ENCODE results near the gene TMTC1.

Gene TMTC1

GRCh38 chr12:29545102-29545467 is 238.7 kb downstream of the TMTC1 start:
- TF ChIP-seq GATA3 (IDR thresholded peaks at IDR 0.05; ENCODE audit: low read depth, low read length) (no peak), GATA2 (IDR thresholded peaks at IDR 0.05; ENCODE audit: low read depth, low read length) (no peak)

- no peak for TF ChIP-seq GATA3 (IDR thresholded peaks at IDR 0.05; ENCODE audit: low read depth, low read length)
- no peak for TF ChIP-seq GATA2 (IDR thresholded peaks at IDR 0.05; ENCODE audit: low read depth, low read length)
Measured at GRCh38 chr12:29544428-29545101, 239.2 kb downstream of the TMTC1 start.

- no peak for TF ChIP-seq GATA3 (IDR thresholded peaks at IDR 0.05; ENCODE audit: low read depth, low read length)
Measured at GRCh38 chr12:29543036-29543435, 240.7 kb downstream of the TMTC1 start.

- TF ChIP-seq GATA2 (IDR thresholded peaks at IDR 0.05; ENCODE audit: low read depth, low read length) (no peak), GATA3 (IDR thresholded peaks at IDR 0.05; ENCODE audit: low read depth, low read length) (no peak)
Measured at GRCh38 chr12:29537298-29537697, 246.4 kb downstream of the TMTC1 start.

GRCh38 chr12:29534935-29535334 is 248.8 kb downstream of the TMTC1 start:
- no peak for TF ChIP-seq GATA3 (IDR thresholded peaks at IDR 0.05; ENCODE audit: low read depth, low read length)

GRCh38 chr12:29533815-29534489 is 249.8 kb downstream of the TMTC1 start:
- TF ChIP-seq GATA3 (IDR thresholded peaks at IDR 0.05; ENCODE audit: low read depth, low read length), result no peak
- no peak for TF ChIP-seq GATA2 (IDR thresholded peaks at IDR 0.05; ENCODE audit: low read depth, low read length)

GRCh38 chr12:29531471-29531870 is 252.3 kb downstream of the TMTC1 start:
- TF ChIP-seq GATA3 (IDR thresholded peaks at IDR 0.05; ENCODE audit: low read depth, low read length), result no peak
- no peak for TF ChIP-seq GATA2 (IDR thresholded peaks at IDR 0.05; ENCODE audit: low read depth, low read length)

GRCh38 chr12:29530436-29530835 is 253.3 kb downstream of the TMTC1 start:
- TF ChIP-seq GATA2 (IDR thresholded peaks at IDR 0.05; ENCODE audit: low read depth, low read length), result no peak
- no peak for TF ChIP-seq GATA3 (IDR thresholded peaks at IDR 0.05; ENCODE audit: low read depth, low read length)

GRCh38 chr12:29528161-29528560 is 255.6 kb downstream of the TMTC1 start:
- TF ChIP-seq GATA3 (IDR thresholded peaks at IDR 0.05; ENCODE audit: low read depth, low read length) (no peak), GATA2 (IDR thresholded peaks at IDR 0.05; ENCODE audit: low read depth, low read length) (no peak)

GRCh38 chr12:29521951-29522350 is 261.8 kb downstream of the TMTC1 start:
- TF ChIP-seq GATA3 (IDR thresholded peaks at IDR 0.05; ENCODE audit: low read depth, low read length), result no peak
- no peak for TF ChIP-seq GATA2 (IDR thresholded peaks at IDR 0.05; ENCODE audit: low read depth, low read length)

GRCh38 chr12:29519585-29520182 is 264.1 kb downstream of the TMTC1 start:
- TF ChIP-seq GATA2 (IDR thresholded peaks at IDR 0.05; ENCODE audit: low read depth, low read length) (no peak), GATA3 (IDR thresholded peaks at IDR 0.05; ENCODE audit: low read depth, low read length) (no peak)

- TF ChIP-seq GATA3 (IDR thresholded peaks at IDR 0.05; ENCODE audit: low read depth, low read length), result no peak
- no peak for TF ChIP-seq GATA2 (IDR thresholded peaks at IDR 0.05; ENCODE audit: low read depth, low read length)
Measured at GRCh38 chr12:29518407-29518806, 265.3 kb downstream of the TMTC1 start.

- no peak for TF ChIP-seq GATA3 (IDR thresholded peaks at IDR 0.05; ENCODE audit: low read depth, low read length)
- no peak for TF ChIP-seq GATA2 (IDR thresholded peaks at IDR 0.05; ENCODE audit: low read depth, low read length)
Measured at GRCh38 chr12:29517264-29517663, 266.5 kb downstream of the TMTC1 start.

- no peak for TF ChIP-seq GATA3 (IDR thresholded peaks at IDR 0.05; ENCODE audit: low read depth, low read length)
- no peak for TF ChIP-seq GATA2 (IDR thresholded peaks at IDR 0.05; ENCODE audit: low read depth, low read length)
Measured at GRCh38 chr12:29516431-29516875, 267.3 kb downstream of the TMTC1 start.

GRCh38 chr12:29510591-29511185 is 273.1 kb downstream of the TMTC1 start:
- TF ChIP-seq GATA3 (IDR thresholded peaks at IDR 0.05; ENCODE audit: low read depth, low read length), result no peak
- no peak for TF ChIP-seq GATA2 (IDR thresholded peaks at IDR 0.05; ENCODE audit: low read depth, low read length)

Data from SH-SY5Y (cell line).